A549 (cell line): ENCODE results near the gene MYADML2.

Source experiments
- CTCF ChIP-seq: fragments of >200 bp; sonication (Bioruptor Twin); formaldehyde crosslinking; IDR thresholded peaks from 3 replicates; pipeline ENCODE4 v1.5.1; 2016
- EP300 ChIP-seq, 2 experiments: fragments of >200 bp; sonication (Bioruptor Twin); formaldehyde crosslinking; IDR thresholded peaks; 2 replicates in 1 of 2; 3 replicates in 1 of 2; pipeline ENCODE4 v1.6.1; 2016 to 2017
- GATA3 ChIP-seq: IDR thresholded peaks from 2 replicates; pipeline ENCODE4 v1.6.1; 2012; ENCODE audit warnings: borderline replicate concordance
- HEYL ChIP-seq: fragments of 250-450 bp; sonication (Bioruptor Pico); IDR thresholded peaks from 2 replicates; pipeline ENCODE4 v1.8.0; 2021; ENCODE audit warnings: mild to moderate bottlenecking, moderate library complexity
- JUN ChIP-seq, 2 experiments: fragments of >200 bp; sonication (Bioruptor Twin); formaldehyde crosslinking; IDR thresholded peaks; 2 replicates in 1 of 2; 3 replicates in 1 of 2; pipeline ENCODE4 v1.6.1; 2016 to 2017
- KDM1A ChIP-seq: fragments of 200-600 bp; sonication (generic); IDR thresholded peaks from 2 replicates; pipeline ENCODE4 v1.6.1; 2016; ENCODE audit warnings: low read depth, mild to moderate bottlenecking
- MAX ChIP-seq: IDR thresholded peaks from 2 replicates; pipeline ENCODE4 v1.6.1; 2012
- POLR2A ChIP-seq: IDR thresholded peaks from 2 replicates; pipeline ENCODE4 v1.6.1; 2012; ENCODE audit warnings: mild to moderate bottlenecking, low read length
- RAD21 ChIP-seq, 2 experiments: fragments of >200 bp in 1 of 2; sonication (Bioruptor Twin) in 1 of 2; formaldehyde crosslinking in 1 of 2; IDR thresholded peaks in 1 of 2; conservative IDR thresholded peaks in 1 of 2; 2 replicates in 1 of 2; 3 replicates in 1 of 2; pipeline ENCODE4 v1.6.1; 2012 to 2018; ENCODE audit warnings: inconsistent platforms in 1 of 2
- REST ChIP-seq: fragments of 200-600 bp; sonication (generic); IDR thresholded peaks from 2 replicates; pipeline ENCODE4 v1.6.1; 2016; ENCODE audit warnings: antibody characterized with exemption, mild to moderate bottlenecking, moderate library complexity
- RNF2 ChIP-seq: fragments of 200-600 bp; sonication (generic); IDR thresholded peaks from 2 replicates; pipeline ENCODE4 v1.6.1; 2016; ENCODE audit warnings: low read depth, mild to moderate bottlenecking, antibody characterized with exemption, moderate library complexity, borderline replicate concordance

GRCh38 chr17:81996232-81996756 lies 49.3 kb upstream of the MYADML2 start:
- TF ChIP-seq HEYL (CRISPR knock-in tag) (no peak), KDM1A (no peak), CTCF (no peak), RNF2 (no peak), RAD21 (conservative IDR thresholded peaks at IDR 0.05 in 1 of 2, IDR thresholded peaks at IDR 0.05 in 1 of 2) (no peak), POLR2A (no peak), REST (no peak), JUN (IDR thresholded peaks at IDR 0.05) (no peak), GATA3 (no peak), MAX (no peak), EP300 (IDR thresholded peaks at IDR 0.05) (no peak)
